Lower lobe of right lung (tissue), 2 donors: Measurements from ENCODE around the gene COL23A1. TPM values are rescaled to one million over a fixed set of nuclear protein-coding genes. Genes with fewer than 3 reads are reported as not detected.

Experiments used
- ATAC-seq, 2 donors: fragments of 200-7000 bp; cut with Tn5 transposase; one replicate each; pipeline ENCODE4 v1.9.1; 2020 to 2022; ENCODE audit warnings: mild to moderate bottlenecking in 2 of 2, moderate library complexity in 2 of 2
- DNase-seq: peaks from one replicate; pipeline ENCODE4 v3.0.0-alpha.2; 2020
- H3K27ac ChIP-seq: fragments of 200-600 bp; one replicate; pipeline ENCODE4 v1.8.0; 2022
- H3K27me3 ChIP-seq: fragments of 200-600 bp; one replicate; pipeline ENCODE4 v1.8.0; 2022; ENCODE audit warnings: low read depth
- H3K36me3 ChIP-seq: fragments of 200-600 bp; one replicate; pipeline ENCODE4 v1.8.0; 2022; ENCODE audit warnings: mild to moderate bottlenecking
- H3K4me1 ChIP-seq: fragments of 200-600 bp; one replicate; pipeline ENCODE4 v1.8.0; 2022
- H3K4me3 ChIP-seq: fragments of 200-600 bp; one replicate; pipeline ENCODE4 v1.8.0; 2022; ENCODE audit warnings: mild to moderate bottlenecking
- H3K9me3 ChIP-seq: fragments of 200-600 bp; one replicate; pipeline ENCODE4 v1.8.0; 2022
- CTCF ChIP-seq: fragments of 200-600 bp; IDR thresholded peaks from one replicate; pipeline ENCODE4 v1.8.0; 2022; ENCODE audit warnings: antibody characterized with exemption, mild to moderate bottlenecking
- intact Hi-C: fragments of 100-400 bp; cut with DNase I; formaldehyde crosslinking; loops from one replicate; pipeline ENCODE4 v1.11.0; 2022
- total RNA-seq: library from RNA; stranded (reverse); fragmentation: NEBNext Ultra II Directional; extraction: Animal tissue kit (Norgen Biotek cat#: 25700); gene quantifications from one replicate; pipeline ENCODE4 v1.2.1, GENCODE V29; 2021
- donor health status: DM: no; HTN: yes; CAD: no; lungs with severe emphysema.

The COL23A1 gene
- total RNA-seq, 1 donor from 2014 or later, result 1.2 TPM

GRCh38 chr5:178366998-178367735 is 223.0 kb downstream of the COL23A1 start:
- H3K27ac ChIP-seq, result no peak overlapping the region
- no peak overlapping the region for H3K4me3 ChIP-seq
- H3K27me3 ChIP-seq, result peaks cover 5% of the 10 kb centered on the region
- no peak for TF ChIP-seq CTCF
- H3K4me1 ChIP-seq, result no peaks in the 10 kb centered on the region
- no peaks in the 10 kb centered on the region for H3K9me3 ChIP-seq
- intact Hi-C loops, result no loop called here
- H3K36me3 ChIP-seq, result no peaks in the 10 kb centered on the region
- ATAC-seq (no peak), DNase-seq (peak; percentile 26)

GRCh38 chr5:178365501-178366440 is 224.4 kb downstream of the COL23A1 start:
- H3K4me1 ChIP-seq, result no peaks in the 10 kb centered on the region
- intact Hi-C loops, result no loop called here
- ATAC-seq, result no peak
- no peaks in the 10 kb centered on the region for H3K9me3 ChIP-seq
- no peak for TF ChIP-seq CTCF
- H3K27me3 ChIP-seq, result peaks cover 5% of the 10 kb centered on the region
- no peak overlapping the region for H3K27ac ChIP-seq
- H3K4me3 ChIP-seq, result no peak overlapping the region
- DNase-seq, result no peak
- H3K36me3 ChIP-seq, result no peaks in the 10 kb centered on the region

- ATAC-seq (no peak), DNase-seq (no peak)
- H3K27me3 ChIP-seq, result peaks cover 10% of the 10 kb centered on the region
- H3K4me1 ChIP-seq, result no peaks in the 10 kb centered on the region
- H3K36me3 ChIP-seq, result no peaks in the 10 kb centered on the region
- H3K9me3 ChIP-seq, result no peaks in the 10 kb centered on the region
- no peak for TF ChIP-seq CTCF
- intact Hi-C loops, result no loop called here
- no peak overlapping the region for H3K4me3 ChIP-seq
- H3K27ac ChIP-seq, result no peak overlapping the region
Measured at GRCh38 chr5:178364326-178364675, 225.9 kb downstream of the COL23A1 start.

GRCh38 chr5:178363501-178364325 is 226.5 kb downstream of the COL23A1 start:
- Histone ChIP-seq H3K27me3 (peaks cover 10% of the 10 kb centered on the region), H3K4me3 (no peak overlapping the region), H3K9me3 (no peaks in the 10 kb centered on the region), H3K4me1 (no peaks in the 10 kb centered on the region), H3K36me3 (no peaks in the 10 kb centered on the region), H3K27ac (no peak overlapping the region)
- ATAC-seq (no peak), DNase-seq (no peak)
- TF ChIP-seq CTCF, result no peak
- intact Hi-C loops, result no loop called here

GRCh38 chr5:178361657-178362445 is 228.3 kb downstream of the COL23A1 start:
- ATAC-seq (no peak), DNase-seq (no peak)
- no peaks in the 10 kb centered on the region for H3K36me3 ChIP-seq
- H3K4me1 ChIP-seq, result peaks cover 4% of the 10 kb centered on the region
- H3K4me3 ChIP-seq, result no peak overlapping the region
- no peak overlapping the region for H3K27ac ChIP-seq
- H3K9me3 ChIP-seq, result no peaks in the 10 kb centered on the region
- peaks cover 10% of the 10 kb centered on the region for H3K27me3 ChIP-seq
- no peak for TF ChIP-seq CTCF
- intact Hi-C loops, result no loop called here
